AG08396 (cell line): ENCODE results near the gene SUMO3.
A peak's percentile ranks its signal among the peaks of the same experiment; 100 is the strongest.

Source experiments
- DNase-seq: peaks from one replicate; pipeline ENCODE4 v3.0.0; 2012; ENCODE audit warnings: low spot score, mixed read lengths

The SUMO3 gene

GRCh38 chr21:44801468-44802395 is 16.1 kb downstream of the SUMO3 start, which contains the start of gene UBE2G2:
TSS of gene UBE2G2 (minus strand) at chr21:44801820. CDS start at chr21:44801748, 72 bp downstream.
- peak; percentile 98 for DNase-seq

- peak; percentile 56 for DNase-seq
Measured at GRCh38 chr21:44800971-44801467, 16.8 kb downstream of the SUMO3 start.

- DNase-seq = no peak
Measured at GRCh38 chr21:44800103-44800502, 17.8 kb downstream of the SUMO3 start.

GRCh38 chr21:44799646-44800045 is 18.2 kb downstream of the SUMO3 start:
- DNase-seq = no peak

GRCh38 chr21:44797775-44798174 is 20.1 kb downstream of the SUMO3 start:
- DNase-seq = no peak

- DNase-seq = no peak
Measured at GRCh38 chr21:44795342-44795741, 22.5 kb downstream of the SUMO3 start.

GRCh38 chr21:44793592-44794374 is 24.1 kb downstream of the SUMO3 start:
- no peak for DNase-seq

- DNase-seq = peak; percentile 86
Measured at GRCh38 chr21:44792702-44793591, 24.9 kb downstream of the SUMO3 start.

- no peak for DNase-seq
Measured at GRCh38 chr21:44791993-44792392, 25.9 kb downstream of the SUMO3 start.

- DNase-seq = no peak
Measured at GRCh38 chr21:44791246-44791645, 26.6 kb downstream of the SUMO3 start.

GRCh38 chr21:44790368-44790767 is 27.5 kb downstream of the SUMO3 start:
- DNase-seq = no peak

GRCh38 chr21:44789880-44790279 is 28.0 kb downstream of the SUMO3 start:
- DNase-seq = no peak

GRCh38 chr21:44785620-44786335 is 32.1 kb downstream of the SUMO3 start:
- no peak for DNase-seq

- DNase-seq = no peak
Measured at GRCh38 chr21:44784810-44785209, 33.1 kb downstream of the SUMO3 start.

- no peak for DNase-seq
Measured at GRCh38 chr21:44783020-44783696, 34.7 kb downstream of the SUMO3 start.

GRCh38 chr21:44780767-44781459 is 36.9 kb downstream of the SUMO3 start:
- no peak for DNase-seq

GRCh38 chr21:44780137-44780502 is 37.7 kb downstream of the SUMO3 start:
- DNase-seq = no peak

GRCh38 chr21:44779417-44780136 is 38.3 kb downstream of the SUMO3 start:
- DNase-seq = no peak

GRCh38 chr21:44778983-44779382 is 38.9 kb downstream of the SUMO3 start:
- DNase-seq = no peak
